GM21528 (cell line): ENCODE results near the gene NT5C3B.
A peak's percentile ranks its signal among the peaks of the same experiment; 100 is the strongest.
"Not testable (repeated sequence)": the region's sequence is repeated elsewhere in the genome, so short reads cannot be mapped to it uniquely, and the experiment has no call there.

Experiments used
- ATAC-seq: cut with Tn5 transposase; IDR thresholded peaks from one replicate; pipeline ENCODE4 v1.9.1; 2021; ENCODE audit warnings: mild to moderate bottlenecking, moderate library complexity; ENCODE audit not compliant: unreplicated experiment, low FRiP score

Gene NT5C3B

GRCh38 chr17:41835800-41836549, at the start of gene NT5C3B:
Gene NT5C3B (minus strand): TSS chr17:41836232. CDS start chr17:41836193, 39 bp downstream.
- ATAC-seq: peak; percentile 61

GRCh38 chr17:41885733-41886132, 49.7 kb upstream of the NT5C3B start:
- no peak for ATAC-seq

GRCh38 chr17:41882756-41883155, 46.7 kb upstream of the NT5C3B start:
- no peak for ATAC-seq

- no peak for ATAC-seq
Measured at GRCh38 chr17:41880130-41880529, 44.1 kb upstream of the NT5C3B start.

- ATAC-seq: not testable (repeated sequence)
Measured at GRCh38 chr17:41874293-41874670, 38.2 kb upstream of the NT5C3B start.

DNA sequence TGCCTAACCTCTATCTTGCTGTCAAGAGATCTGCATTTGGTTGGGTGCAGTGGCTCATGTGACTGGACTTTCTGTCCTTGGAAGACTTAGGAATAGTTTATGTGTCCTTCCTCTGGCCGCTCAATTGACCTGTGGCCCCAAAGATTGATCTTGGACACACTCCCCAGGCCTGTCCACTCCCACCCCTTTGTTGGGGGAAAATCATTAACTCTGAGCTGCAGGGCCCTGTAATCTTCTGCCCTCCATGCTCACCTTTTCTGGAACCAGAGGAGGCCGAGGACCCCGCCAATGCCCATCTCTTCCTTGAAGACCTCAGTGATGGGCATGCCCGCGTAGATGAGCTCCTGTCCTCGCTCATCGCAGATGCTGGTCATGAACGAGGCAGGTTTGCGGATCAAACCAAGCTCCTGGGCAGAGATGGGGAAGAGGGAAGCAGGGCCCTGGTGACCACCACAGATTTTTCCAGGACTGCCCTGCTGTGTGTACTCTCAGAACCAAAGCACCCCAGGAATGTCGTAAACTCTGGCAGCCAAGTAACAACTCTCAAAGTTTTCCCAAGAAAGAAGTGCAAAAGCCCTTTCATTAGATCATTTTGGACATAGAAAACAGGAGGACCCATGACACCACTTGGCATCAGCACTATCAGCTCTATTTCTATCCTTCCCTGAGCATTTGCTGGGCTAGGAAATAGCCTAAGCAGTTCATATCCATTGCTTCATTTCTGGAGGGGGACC, 37.7 kb upstream of the NT5C3B start:
- no peak for ATAC-seq

DNA sequence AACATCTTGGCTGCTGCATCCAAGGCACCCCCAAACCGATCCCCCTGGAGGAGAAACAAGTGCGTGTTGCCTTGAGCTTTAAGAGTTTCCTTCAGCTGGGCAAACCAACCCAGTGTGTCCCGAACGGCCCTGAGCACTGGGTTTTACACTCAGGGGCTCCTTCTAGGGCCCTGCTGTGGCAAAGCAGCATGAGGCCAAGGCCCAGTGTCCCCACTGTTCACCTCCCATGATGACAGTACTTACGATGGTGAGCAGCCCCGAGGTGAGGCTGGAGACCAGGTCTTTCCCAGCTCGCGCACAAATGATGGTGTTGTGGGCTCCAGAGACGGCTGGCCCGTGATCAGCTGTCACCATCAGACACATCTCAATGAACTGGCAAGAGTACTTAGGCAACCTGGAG, 35.8 kb upstream of the NT5C3B start:
- ATAC-seq: no peak

DNA sequence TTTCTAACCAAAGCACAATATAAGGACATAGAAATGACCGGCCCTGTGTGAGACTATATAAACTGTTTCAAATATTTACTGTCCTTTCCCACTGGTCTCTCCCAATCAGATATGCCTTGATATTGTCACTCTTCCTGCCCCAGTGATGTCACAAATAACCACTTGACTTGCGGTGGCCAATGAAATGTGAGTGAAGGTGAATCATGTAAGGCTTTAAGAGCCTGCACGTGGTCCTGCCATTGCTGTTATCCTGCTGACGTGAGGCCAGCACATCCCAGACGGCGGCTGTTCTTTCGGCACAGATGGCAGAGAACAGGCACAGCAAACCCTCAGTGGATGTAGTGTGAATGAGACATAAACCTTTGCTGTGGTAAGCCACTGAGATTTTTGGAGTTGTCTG, 34.6 kb upstream of the NT5C3B start:
- no peak for ATAC-seq

DNA sequence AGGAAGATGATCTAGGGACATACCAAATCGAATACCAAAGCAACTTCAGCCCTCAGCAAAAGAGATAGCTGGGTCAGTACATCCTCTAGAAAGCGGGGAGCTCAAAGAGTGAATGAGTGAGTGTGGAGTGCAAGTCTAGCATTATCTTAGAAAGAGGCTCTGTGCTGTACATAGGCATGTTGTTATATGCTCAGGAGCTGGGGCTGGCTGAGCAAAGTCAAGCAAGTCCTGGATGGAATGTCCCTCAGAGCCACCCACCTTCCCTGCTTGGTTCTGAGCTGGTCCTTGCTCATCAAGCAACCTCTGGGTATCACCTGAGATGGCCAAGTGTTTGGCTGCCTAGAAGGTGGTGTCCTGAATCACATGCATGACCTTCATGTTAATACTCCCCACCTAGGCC, 34.1 kb upstream of the NT5C3B start:
- no peak for ATAC-seq

DNA sequence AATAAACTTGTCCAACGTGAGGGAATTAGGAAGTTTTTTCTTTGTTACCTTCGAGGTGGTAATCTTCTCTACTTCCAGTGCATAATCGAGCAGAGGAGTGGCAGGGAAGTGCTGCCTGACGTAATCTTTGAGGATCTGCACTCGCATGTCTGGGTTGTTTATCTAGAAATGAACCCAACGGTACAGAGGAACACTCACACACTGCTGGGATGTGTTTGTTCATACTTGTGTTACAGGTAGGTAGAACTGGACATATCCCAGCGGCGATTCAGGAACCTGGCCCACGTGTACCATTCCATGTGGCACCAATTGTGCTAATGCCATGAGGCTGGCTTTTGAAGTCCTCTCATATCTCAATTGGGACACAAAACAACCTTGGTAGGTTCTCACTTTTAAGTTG, 33.4 kb upstream of the NT5C3B start:
- ATAC-seq: no peak

DNA sequence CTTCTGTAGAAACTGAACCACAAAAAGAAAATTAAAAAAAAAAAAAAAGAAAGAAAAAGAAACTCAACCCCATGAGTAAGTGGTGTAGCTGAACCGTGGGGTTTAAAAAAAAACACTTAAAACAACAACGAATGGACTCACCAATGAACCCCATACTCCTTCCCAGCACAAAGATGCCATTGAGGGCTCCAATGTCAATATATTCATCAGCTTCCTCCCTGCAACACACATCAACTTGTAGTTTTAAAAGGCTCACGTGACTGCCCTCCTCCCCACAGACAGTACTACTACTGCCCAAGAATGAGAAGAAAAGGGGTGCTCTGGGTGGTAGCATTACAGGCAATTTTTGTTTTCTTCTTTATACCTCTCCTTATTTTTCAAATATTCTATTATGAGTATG, 32.5 kb upstream of the NT5C3B start:
- no peak for ATAC-seq

- no peak for ATAC-seq
Measured at GRCh38 chr17:41865596-41865893, 29.5 kb upstream of the NT5C3B start.

- ATAC-seq: peak; percentile 88
Measured at GRCh38 chr17:41864836-41865595, 29.0 kb upstream of the NT5C3B start, which contains the start of gene KLHL11. Gene KLHL11 (minus strand): TSS chr17:41865423. CDS start chr17:41865370, 53 bp downstream.

DNA sequence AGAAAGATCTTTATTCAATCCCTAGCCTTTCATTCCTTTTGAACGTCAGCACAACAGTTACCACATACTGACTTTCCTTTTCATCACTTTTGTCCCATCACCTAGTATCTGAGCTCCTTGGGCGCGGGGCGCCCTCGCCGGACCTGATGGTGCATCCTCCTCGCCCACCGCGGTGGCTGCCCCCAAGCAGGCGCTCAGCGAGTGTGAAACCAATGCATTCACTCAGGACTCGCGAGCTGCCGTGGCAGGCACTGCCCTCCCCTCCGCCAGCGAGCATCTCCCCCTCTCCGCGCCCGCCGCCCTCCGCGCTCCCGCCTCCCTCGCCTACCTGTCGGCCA, 28.4 kb upstream of the NT5C3B start:
- ATAC-seq: peak; percentile 27

DNA sequence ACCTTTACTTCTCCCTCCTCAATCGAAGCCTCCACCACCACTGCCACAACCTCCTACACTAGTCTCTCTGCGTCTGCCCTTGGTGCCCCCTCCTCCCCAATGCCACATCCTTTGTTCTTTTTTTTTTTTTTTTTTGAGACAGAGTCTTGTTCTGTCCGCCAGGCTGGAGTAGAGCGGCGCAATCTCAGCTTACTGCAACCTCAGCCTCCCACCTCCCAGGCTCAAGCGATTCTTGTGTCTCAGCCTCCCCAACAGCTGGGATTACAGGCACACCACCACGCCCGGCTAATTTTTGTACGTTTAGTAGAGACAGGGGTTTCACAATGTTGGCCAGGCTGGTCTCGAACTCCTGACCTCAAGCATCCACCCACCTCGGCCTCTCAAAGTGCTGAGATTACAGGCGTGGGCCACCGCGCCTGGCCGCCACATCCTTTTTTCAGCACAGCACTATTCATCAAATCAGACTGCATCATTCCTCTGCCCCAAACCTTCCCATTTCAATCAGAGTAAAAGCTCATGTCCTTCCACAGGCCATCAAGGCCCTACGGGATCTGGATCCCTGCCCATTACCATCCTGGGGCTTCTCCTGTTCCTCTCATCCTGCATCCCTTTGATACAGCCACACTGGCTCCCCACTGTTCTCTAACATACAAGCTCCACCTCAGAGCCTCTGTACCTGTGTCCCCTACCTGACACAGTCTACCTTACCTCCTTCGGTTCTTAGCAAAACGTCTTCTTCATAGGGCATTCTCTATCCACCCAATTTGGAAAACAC, 27.2 kb upstream of the NT5C3B start:
- ATAC-seq: no peak

DNA sequence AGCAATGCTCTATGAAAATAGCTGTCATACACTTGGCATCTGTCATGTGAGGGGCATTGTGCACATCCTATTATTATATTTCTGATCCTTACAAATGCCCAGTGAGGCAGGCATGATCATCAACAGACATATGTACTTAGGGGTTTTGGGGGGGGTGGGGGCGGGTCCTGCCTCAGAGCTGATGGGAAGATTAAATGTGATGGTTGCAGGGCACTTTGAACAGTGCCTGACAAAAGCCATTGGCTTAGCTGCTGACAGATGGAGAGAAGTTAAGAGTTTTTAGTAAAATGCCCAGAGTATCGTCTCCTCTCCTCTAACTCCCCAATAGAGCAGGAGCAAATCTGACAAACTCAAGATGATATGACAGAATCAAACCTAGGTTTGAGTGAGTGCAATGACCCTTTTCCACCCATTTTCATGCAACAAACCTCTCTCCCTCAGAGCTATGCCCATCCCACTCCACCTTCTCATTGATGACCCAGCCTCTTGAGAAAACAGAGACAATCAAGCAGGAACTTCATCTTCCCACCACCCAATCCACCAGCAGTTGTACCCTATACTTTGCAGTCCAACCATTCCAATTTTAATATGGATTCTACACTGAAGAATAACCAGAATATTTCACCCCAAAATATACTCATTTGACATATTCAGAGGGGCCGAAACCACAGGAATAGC, 24.4 kb upstream of the NT5C3B start:
- ATAC-seq: no peak

DNA sequence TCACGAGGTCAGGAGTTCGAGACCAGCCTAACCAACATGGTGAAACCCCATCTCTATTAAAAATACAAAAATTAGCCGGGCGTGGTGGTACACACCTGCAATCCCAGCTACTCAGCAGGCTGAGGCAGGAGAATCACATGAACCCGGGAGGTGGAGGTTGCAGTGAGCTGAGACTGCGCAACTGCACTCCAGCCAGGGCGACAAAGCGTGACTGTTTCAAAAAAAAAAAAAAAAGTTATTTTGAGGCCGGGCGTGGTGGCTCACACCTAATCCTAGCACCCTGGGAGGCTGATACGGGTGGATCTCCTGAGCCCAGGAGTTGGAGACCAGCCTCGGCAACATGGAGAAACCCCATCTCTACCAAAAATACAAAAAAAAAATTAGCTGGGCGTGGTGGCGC, 15.3 kb upstream of the NT5C3B start:
- not testable (repeated sequence) for ATAC-seq

- ATAC-seq: no peak
Measured at GRCh38 chr17:41849251-41849990, 13.4 kb upstream of the NT5C3B start.

DNA sequence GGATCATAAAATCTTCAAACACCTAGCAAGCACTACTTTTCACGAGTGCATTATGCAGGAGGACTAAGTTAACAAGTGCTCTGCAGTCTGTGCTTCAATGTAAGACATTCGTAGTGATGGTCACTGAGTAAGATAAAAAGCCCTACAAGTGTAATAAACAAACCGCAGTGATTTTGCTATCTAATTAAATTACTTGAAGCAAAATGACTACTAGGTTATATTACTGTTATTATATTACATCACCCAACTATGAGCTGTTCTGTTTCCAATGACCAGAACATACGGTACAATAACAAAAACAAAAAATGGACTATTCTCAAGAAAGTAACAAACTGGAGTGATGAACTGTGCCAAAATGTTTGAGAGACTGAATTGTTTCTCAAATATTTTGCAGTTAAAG, 12.8 kb upstream of the NT5C3B start:
- ATAC-seq: no peak

DNA sequence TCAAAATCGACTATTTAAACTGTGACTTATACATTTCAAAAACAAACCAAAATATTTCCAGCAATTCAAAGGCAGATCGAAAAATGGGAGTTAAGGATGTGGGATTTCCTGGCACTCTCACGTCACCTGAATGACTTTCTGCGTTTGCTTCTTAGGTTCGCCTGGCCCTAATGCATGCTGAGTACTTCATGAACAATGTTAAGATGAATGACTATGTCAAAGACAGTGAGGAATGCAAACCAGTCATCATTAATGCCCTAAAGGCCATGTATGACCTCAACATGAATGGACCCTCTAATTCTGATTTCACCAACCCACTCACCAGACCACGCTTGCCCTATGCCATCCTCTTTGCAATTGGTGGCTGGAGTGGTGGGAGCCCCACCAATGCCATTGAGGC, 8.9 kb upstream of the NT5C3B start:
- ATAC-seq: no peak
